IgD-negative memory B cell (primary cell): ENCODE data around the gene ATL2. TPM values are rescaled to one million over a fixed set of nuclear protein-coding genes. Genes with fewer than 3 reads are reported as not detected.
"Not testable (repeated sequence)": the region's sequence is repeated elsewhere in the genome, so short reads cannot be mapped to it uniquely, and the experiment has no call there.

Source experiments
- H3K27ac Mint-ChIP-seq, 3 donors: one replicate each; pipeline ENCODE4 v1.8.0; 2020 to 2022; ENCODE audit warnings: mild to moderate bottlenecking in 3 of 3, mixed read lengths in 3 of 3, moderate library complexity in 1 of 3
- H3K27me3 Mint-ChIP-seq: one replicate; pipeline ENCODE4 v1.8.0; 2021; ENCODE audit warnings: mixed read lengths
- H3K36me3 Mint-ChIP-seq: one replicate; pipeline ENCODE4 v1.8.0; 2020; ENCODE audit warnings: mild to moderate bottlenecking, mixed read lengths
- H3K4me1 Mint-ChIP-seq, 3 donors: one replicate each; pipeline ENCODE4 v1.8.0; 2020 to 2022; ENCODE audit warnings: mixed read lengths in 3 of 3, mild to moderate bottlenecking in 1 of 3
- H3K4me3 Mint-ChIP-seq, 4 donors: one replicate each; pipeline ENCODE4 v1.8.0; 2020 to 2022; ENCODE audit warnings: mild to moderate bottlenecking in 4 of 4, mixed read lengths in 4 of 4, moderate library complexity in 3 of 4
- H3K9me3 Mint-ChIP-seq, 3 donors: one replicate each; pipeline ENCODE4 v1.8.0; 2020 to 2021; ENCODE audit warnings: mixed read lengths in 3 of 3, mild to moderate bottlenecking in 1 of 3
- polyA plus RNA-seq: library from polyadenylated mRNA; unstranded; fragments of 300-500 nt; fragmentation: Illumina TruSeq; gene quantifications from one replicate; pipeline ENCODE4 v1.2.3, GENCODE V29; 2021

ATL2 gene
- polyA plus RNA-seq, 1 donor from 2014 or later = 24.6 TPM

GRCh38 chr2:38281095-38281742 lies 95.9 kb downstream of the ATL2 start:
- H3K4me1 Mint-ChIP-seq = no peaks in the 10 kb centered on the region
- H3K27me3 Mint-ChIP-seq = peaks cover 8% of the 10 kb centered on the region
- H3K36me3 Mint-ChIP-seq = peaks cover 1% of the 10 kb centered on the region
- H3K9me3 Mint-ChIP-seq = no peaks in the 10 kb centered on the region
- no peak overlapping the region for H3K4me3 Mint-ChIP-seq
- H3K27ac Mint-ChIP-seq = no peak overlapping the region

GRCh38 chr2:38279201-38279600 lies 97.9 kb downstream of the ATL2 start:
- Mint-ChIP-seq H3K9me3 (no peaks in the 10 kb centered on the region), H3K4me1 (peaks cover 0 to 4% (median 4%) of the 10 kb centered on the region in 3 donors), H3K36me3 (no peaks in the 10 kb centered on the region), H3K27me3 (no peaks in the 10 kb centered on the region), H3K4me3 (no peak overlapping the region), H3K27ac (no peak overlapping the region)

- not testable (repeated sequence) for H3K27ac Mint-ChIP-seq, H3K27me3 Mint-ChIP-seq
Measured at GRCh38 chr2:38278117-38278438, 99.0 kb downstream of the ATL2 start.

GRCh38 chr2:38277245-38278116 lies 99.6 kb downstream of the ATL2 start:
- Mint-ChIP-seq H3K27me3 (no peaks in the 10 kb centered on the region), H3K9me3 (no peaks in the 10 kb centered on the region), H3K4me1 (peaks cover 0 to 4% (median 4%) of the 10 kb centered on the region in 3 donors), H3K4me3 (no peak overlapping the region), H3K27ac (peak overlapping the region in 1 of 3 donors; percentile 0), H3K36me3 (no peaks in the 10 kb centered on the region)

More at GRCh38 chr2:38278117-38278438, 99.0 kb downstream of the ATL2 start:
- H3K4me3 Mint-ChIP-seq, H3K9me3 Mint-ChIP-seq, H3K36me3 Mint-ChIP-seq, H3K4me1 Mint-ChIP-seq: not testable (repeated sequence)

- H3K36me3 Mint-ChIP-seq = no peaks in the 10 kb centered on the region
- no peak overlapping the region for H3K27ac Mint-ChIP-seq
- H3K4me1 Mint-ChIP-seq = peaks cover 0 to 4% (median 4%) of the 10 kb centered on the region in 3 donors
- no peak overlapping the region for H3K4me3 Mint-ChIP-seq
- no peaks in the 10 kb centered on the region for H3K9me3 Mint-ChIP-seq
- no peaks in the 10 kb centered on the region for H3K27me3 Mint-ChIP-seq
Measured at GRCh38 chr2:38274286-38275276, 102.5 kb downstream of the ATL2 start.

- peaks cover 0 to under 1% (median 0%) of the 10 kb centered on the region in 3 donors for H3K9me3 Mint-ChIP-seq
- peaks cover 0 to 4% (median 4%) of the 10 kb centered on the region in 3 donors for H3K4me1 Mint-ChIP-seq
- no peaks in the 10 kb centered on the region for H3K36me3 Mint-ChIP-seq
- H3K4me3 Mint-ChIP-seq = no peak overlapping the region
- no peak overlapping the region for H3K27ac Mint-ChIP-seq
- H3K27me3 Mint-ChIP-seq = no peaks in the 10 kb centered on the region
Measured at GRCh38 chr2:38271697-38272096, 105.4 kb downstream of the ATL2 start.

- Mint-ChIP-seq H3K36me3 (no peaks in the 10 kb centered on the region), H3K27ac (no peak overlapping the region), H3K4me3 (no peak overlapping the region), H3K27me3 (no peaks in the 10 kb centered on the region), H3K9me3 (peaks cover 0 to 5% (median 0%) of the 10 kb centered on the region in 3 donors), H3K4me1 (peaks cover 0 to 1% (median 0%) of the 10 kb centered on the region in 3 donors)
Measured at GRCh38 chr2:38269421-38269820, 107.7 kb downstream of the ATL2 start.

- Mint-ChIP-seq H3K9me3 (peaks cover 0 to 5% (median 0%) of the 10 kb centered on the region in 3 donors), H3K27me3 (no peaks in the 10 kb centered on the region), H3K4me1 (no peaks in the 10 kb centered on the region), H3K36me3 (no peaks in the 10 kb centered on the region), H3K4me3 (peak overlapping the region in 1 of 4 donors; percentile 48), H3K27ac (no peak overlapping the region)
Measured at GRCh38 chr2:38268691-38269327, 108.3 kb downstream of the ATL2 start.

GRCh38 chr2:38268001-38268400 lies 109.1 kb downstream of the ATL2 start:
- Mint-ChIP-seq H3K27ac (no peak overlapping the region), H3K4me3 (no peak overlapping the region), H3K9me3 (peaks cover 0 to 5% (median 0%) of the 10 kb centered on the region in 3 donors), H3K36me3 (no peaks in the 10 kb centered on the region), H3K4me1 (no peaks in the 10 kb centered on the region), H3K27me3 (peaks cover 1% of the 10 kb centered on the region)

GRCh38 chr2:38267270-38267925 lies 109.7 kb downstream of the ATL2 start:
- H3K27me3 Mint-ChIP-seq = peaks cover 3% of the 10 kb centered on the region
- H3K27ac Mint-ChIP-seq = no peak overlapping the region
- H3K4me3 Mint-ChIP-seq = no peak overlapping the region

GRCh38 chr2:38266382-38267061 lies 110.6 kb downstream of the ATL2 start:
- peaks cover 0 to 5% (median 0%) of the 10 kb centered on the region in 3 donors for H3K9me3 Mint-ChIP-seq
- H3K36me3 Mint-ChIP-seq = no peaks in the 10 kb centered on the region
- H3K4me3 Mint-ChIP-seq = no peak overlapping the region
- no peaks in the 10 kb centered on the region for H3K4me1 Mint-ChIP-seq
- peaks cover 6% of the 10 kb centered on the region for H3K27me3 Mint-ChIP-seq
- H3K27ac Mint-ChIP-seq = no peak overlapping the region

More at GRCh38 chr2:38267270-38267925, 109.7 kb downstream of the ATL2 start:
- Mint-ChIP-seq H3K36me3 (no peaks in the 10 kb centered on the region), H3K9me3 (peaks cover 0 to 5% (median 0%) of the 10 kb centered on the region in 3 donors), H3K4me1 (no peaks in the 10 kb centered on the region)

- peaks cover 0 to under 1% (median 0%) of the 10 kb centered on the region in 3 donors for H3K4me1 Mint-ChIP-seq
Measured at GRCh38 chr2:38265461-38265860, 111.6 kb downstream of the ATL2 start.

GRCh38 chr2:38264396-38265221 lies 112.5 kb downstream of the ATL2 start:
- H3K27ac Mint-ChIP-seq = no peak overlapping the region
- H3K4me3 Mint-ChIP-seq = no peak overlapping the region
- peaks cover 0 to 5% (median 0%) of the 10 kb centered on the region in 3 donors for H3K9me3 Mint-ChIP-seq
- peaks cover 9% of the 10 kb centered on the region for H3K27me3 Mint-ChIP-seq
- peaks cover 0 to 2% (median 0%) of the 10 kb centered on the region in 3 donors for H3K4me1 Mint-ChIP-seq
- no peaks in the 10 kb centered on the region for H3K36me3 Mint-ChIP-seq

More at GRCh38 chr2:38265461-38265860, 111.6 kb downstream of the ATL2 start:
- H3K36me3 Mint-ChIP-seq = no peaks in the 10 kb centered on the region
- H3K4me3 Mint-ChIP-seq = no peak overlapping the region
- peaks cover 0 to 5% (median 0%) of the 10 kb centered on the region in 3 donors for H3K9me3 Mint-ChIP-seq
- H3K27ac Mint-ChIP-seq = no peak overlapping the region
- H3K27me3 Mint-ChIP-seq = peaks cover 9% of the 10 kb centered on the region
